Measurements from ENCODE around the gene RANBP1. TPM values are rescaled to one million over a fixed set of nuclear protein-coding genes. Genes with fewer than 3 reads are reported as not detected.

The RANBP1 gene
- total RNA-seq, 1 donor from 2014 or later = 79.5 TPM

DNA sequence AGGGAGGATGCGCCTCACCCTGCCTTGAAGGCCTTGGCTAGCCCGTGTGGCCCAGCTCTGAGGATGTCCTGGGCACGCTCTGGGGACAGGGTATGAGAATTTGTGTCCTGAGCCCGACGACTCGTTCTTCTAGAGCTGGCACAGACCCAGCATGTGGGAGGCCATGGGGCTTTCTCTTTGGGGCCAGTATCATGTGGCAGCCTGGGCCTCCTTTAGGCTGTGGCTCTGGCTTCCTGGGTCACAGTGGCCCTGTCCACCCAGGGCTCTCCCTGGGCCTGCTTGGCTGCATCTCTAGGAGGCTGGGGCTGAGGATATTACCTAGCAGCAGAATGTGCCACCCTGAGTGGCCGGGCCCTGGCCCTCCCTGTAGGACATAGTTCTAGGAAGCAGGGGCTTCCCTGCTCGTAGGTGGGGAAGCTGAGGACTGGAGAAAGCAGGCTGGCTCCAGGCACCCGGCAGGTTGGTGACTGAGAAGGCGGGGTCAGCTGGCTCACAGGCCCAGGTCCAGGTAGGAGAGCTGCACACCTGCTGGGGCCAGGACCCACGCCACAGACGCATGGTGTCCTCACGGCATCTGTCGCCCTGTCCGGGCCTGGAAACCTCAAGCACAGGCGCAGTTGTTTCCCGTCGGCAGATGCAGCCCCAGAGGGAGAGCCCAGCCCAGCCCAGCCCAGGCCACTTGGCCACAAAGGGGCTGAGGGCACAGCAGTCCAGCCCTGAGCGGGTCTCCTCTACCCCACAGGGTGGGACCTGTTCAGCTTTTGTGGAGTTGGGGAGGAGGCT is 28.2 kb downstream of the RANBP1 start:
- Mint-ChIP-seq H3K36me3 (ENCODE audit: low read depth) (peaks cover 1% of the 10 kb centered on the region), H3K9me3 (ENCODE audit: low read depth) (no peaks in the 10 kb centered on the region), H3K27ac (ENCODE audit: unreplicated experiment) (no peak overlapping the region), H3K27me3 (ENCODE audit: low read depth) (no peaks in the 10 kb centered on the region), H3K4me1 (ENCODE audit: low read depth) (peaks cover 14% of the 10 kb centered on the region), H3K4me3 (ENCODE audit: unreplicated experiment) (no peak overlapping the region)
- TF ChIP-seq, protein P1, sequence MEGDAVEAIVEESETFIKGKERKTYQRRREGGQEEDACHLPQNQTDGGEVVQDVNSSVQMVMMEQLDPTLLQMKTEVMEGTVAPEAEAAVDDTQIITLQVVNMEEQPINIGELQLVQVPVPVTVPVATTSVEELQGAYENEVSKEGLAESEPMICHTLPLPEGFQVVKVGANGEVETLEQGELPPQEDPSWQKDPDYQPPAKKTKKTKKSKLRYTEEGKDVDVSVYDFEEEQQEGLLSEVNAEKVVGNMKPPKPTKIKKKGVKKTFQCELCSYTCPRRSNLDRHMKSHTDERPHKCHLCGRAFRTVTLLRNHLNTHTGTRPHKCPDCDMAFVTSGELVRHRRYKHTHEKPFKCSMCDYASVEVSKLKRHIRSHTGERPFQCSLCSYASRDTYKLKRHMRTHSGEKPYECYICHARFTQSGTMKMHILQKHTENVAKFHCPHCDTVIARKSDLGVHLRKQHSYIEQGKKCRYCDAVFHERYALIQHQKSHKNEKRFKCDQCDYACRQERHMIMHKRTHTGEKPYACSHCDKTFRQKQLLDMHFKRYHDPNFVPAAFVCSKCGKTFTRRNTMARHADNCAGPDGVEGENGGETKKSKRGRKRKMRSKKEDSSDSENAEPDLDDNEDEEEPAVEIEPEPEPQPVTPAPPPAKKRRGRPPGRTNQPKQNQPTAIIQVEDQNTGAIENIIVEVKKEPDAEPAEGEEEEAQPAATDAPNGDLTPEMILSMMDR (IDR thresholded peaks at IDR 0.05) = no peak
- no peak for DNase-seq (ENCODE audit: low spot score)

DNA sequence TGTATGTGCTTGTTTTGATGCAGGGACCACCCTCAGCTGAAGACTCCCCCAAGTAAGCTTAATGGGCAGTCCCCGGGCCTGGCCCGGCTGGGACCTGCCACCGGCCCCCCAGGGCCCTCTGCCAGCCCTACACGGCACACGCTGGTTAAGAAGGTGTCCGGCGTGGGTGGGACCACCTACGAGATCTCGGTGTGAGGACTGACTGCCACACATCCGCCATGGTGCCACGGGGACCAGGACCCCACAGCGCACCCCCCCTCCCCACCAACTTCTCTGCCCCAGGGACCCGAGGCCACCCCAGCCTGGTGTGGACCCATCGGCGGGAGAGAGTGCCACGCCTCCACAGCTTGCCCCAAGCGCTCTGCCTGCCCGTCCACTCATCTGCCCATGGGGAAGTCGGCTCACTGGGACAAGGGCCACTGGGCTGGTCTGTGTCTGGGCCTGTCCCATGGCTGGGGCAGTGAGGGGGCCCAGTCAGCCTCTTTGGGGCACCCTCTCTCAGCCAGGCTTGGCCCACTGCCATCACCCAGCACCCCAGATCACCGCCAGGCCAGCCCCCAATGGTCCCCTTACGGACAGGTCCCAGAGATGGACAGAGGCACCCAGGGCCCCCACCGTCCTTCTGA is 29.4 kb downstream of the RANBP1 start:
- Mint-ChIP-seq H3K27me3 (ENCODE audit: low read depth) (no peaks in the 10 kb centered on the region), H3K4me3 (ENCODE audit: unreplicated experiment) (no peak overlapping the region), H3K36me3 (ENCODE audit: low read depth) (no peaks in the 10 kb centered on the region), H3K9me3 (ENCODE audit: low read depth) (no peaks in the 10 kb centered on the region), H3K27ac (ENCODE audit: unreplicated experiment) (no peak overlapping the region), H3K4me1 (ENCODE audit: low read depth) (peaks cover 12% of the 10 kb centered on the region)
- TF ChIP-seq, protein P1 (IDR thresholded peaks at IDR 0.05) = no peak
- no peak for DNase-seq (ENCODE audit: low spot score)

GRCh38 chr22:20145832-20146223 is 29.9 kb downstream of the RANBP1 start:
- Mint-ChIP-seq H3K4me3 (ENCODE audit: unreplicated experiment) (no peak overlapping the region), H3K27ac (ENCODE audit: unreplicated experiment) (no peak overlapping the region), H3K27me3 (ENCODE audit: low read depth) (no peaks in the 10 kb centered on the region), H3K4me1 (ENCODE audit: low read depth) (peaks cover 12% of the 10 kb centered on the region), H3K36me3 (ENCODE audit: low read depth) (no peaks in the 10 kb centered on the region), H3K9me3 (ENCODE audit: low read depth) (no peaks in the 10 kb centered on the region)
- no peak for DNase-seq (ENCODE audit: low spot score)
- TF ChIP-seq, protein P1 (IDR thresholded peaks at IDR 0.05) = no peak

- Mint-ChIP-seq H3K27me3 (ENCODE audit: low read depth) (no peaks in the 10 kb centered on the region), H3K4me1 (ENCODE audit: low read depth) (peaks cover 6% of the 10 kb centered on the region), H3K4me3 (ENCODE audit: unreplicated experiment) (no peak overlapping the region), H3K36me3 (ENCODE audit: low read depth) (no peaks in the 10 kb centered on the region), H3K9me3 (ENCODE audit: low read depth) (no peaks in the 10 kb centered on the region), H3K27ac (ENCODE audit: unreplicated experiment) (no peak overlapping the region)
- TF ChIP-seq, protein P1 (IDR thresholded peaks at IDR 0.05) = no peak
- DNase-seq (ENCODE audit: low spot score) = no peak
These were observed 30.9 kb downstream of the RANBP1 start for GRCh38 chr22:20146777-20147176.

DNA sequence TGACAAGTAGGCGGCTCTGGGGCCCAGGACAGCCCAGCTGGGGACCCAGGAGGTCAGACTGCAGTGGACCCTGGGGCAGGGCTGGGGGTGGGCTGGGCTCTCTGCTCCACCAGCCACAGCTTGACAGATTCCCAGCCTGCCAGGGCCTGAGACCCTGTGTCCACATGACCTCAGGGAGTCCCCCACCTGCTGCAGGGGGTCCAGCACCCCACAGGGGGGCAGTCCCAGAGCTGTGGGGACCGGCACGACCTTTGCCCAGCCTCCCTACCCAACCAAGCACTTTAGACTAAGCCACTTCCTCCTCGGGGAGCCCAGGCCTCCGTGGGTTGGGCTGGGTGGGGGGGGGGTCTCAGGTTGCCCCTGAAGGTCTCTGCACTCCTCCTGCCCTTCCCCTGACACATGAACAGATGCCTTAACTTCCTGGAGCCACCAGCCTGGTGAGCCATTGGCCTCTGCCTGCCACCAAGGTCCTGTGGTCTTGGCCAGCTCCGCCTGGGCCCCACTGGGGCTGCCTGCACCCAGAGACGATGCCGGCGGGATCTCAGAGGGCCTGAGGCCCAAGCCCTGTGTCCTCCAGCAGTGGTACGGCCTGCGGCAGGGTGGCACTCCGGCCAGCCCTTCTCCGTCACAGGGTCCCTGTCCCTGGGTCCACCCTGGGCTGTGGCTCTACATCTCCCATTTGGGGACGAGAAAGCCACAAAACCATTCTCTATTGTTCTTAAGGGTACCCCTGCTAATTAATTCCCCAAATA is 31.5 kb downstream of the RANBP1 start:
- TF ChIP-seq, protein P1 (IDR thresholded peaks at IDR 0.05) = no peak
- H3K27me3 Mint-ChIP-seq (ENCODE audit: low read depth) = no peaks in the 10 kb centered on the region

More for the DNA sequence above, 31.5 kb downstream of the RANBP1 start:
- DNase-seq (ENCODE audit: low spot score) = no peak
- H3K9me3 Mint-ChIP-seq (ENCODE audit: low read depth) = no peaks in the 10 kb centered on the region
- H3K4me1 Mint-ChIP-seq (ENCODE audit: low read depth) = no peaks in the 10 kb centered on the region
- H3K36me3 Mint-ChIP-seq (ENCODE audit: low read depth) = no peaks in the 10 kb centered on the region
- no peak overlapping the region for H3K27ac Mint-ChIP-seq (ENCODE audit: unreplicated experiment)
- no peak overlapping the region for H3K4me3 Mint-ChIP-seq (ENCODE audit: unreplicated experiment)
